HepG2 (cell line): ENCODE measurements around the gene CHRNB2. TPM values are rescaled to one million over a fixed set of nuclear protein-coding genes. Genes with fewer than 3 reads are reported as not detected.
A peak's percentile ranks its signal among the peaks of the same experiment; 100 is the strongest.

ENCODE experiments used
- DR1 ChIP-seq: sonication (generic); formaldehyde crosslinking; IDR thresholded peaks from 2 replicates; pipeline ENCODE4 v1.8.0; 2021; ENCODE audit warnings: mild to moderate bottlenecking, missing genetic modification reagents, inconsistent platforms
- HOMEZ ChIP-seq: IDR thresholded peaks from 2 replicates; pipeline ENCODE4 v1.6.1; 2016; ENCODE audit warnings: low read depth
- KAT2B ChIP-seq: fragments of 150-350 bp; IDR thresholded peaks from 2 replicates; pipeline ENCODE4 v1.6.1; 2014; ENCODE audit warnings: low read depth, low read length, borderline replicate concordance
- KAT7 ChIP-seq: IDR thresholded peaks from 2 replicates; pipeline ENCODE4 v1.6.1; 2018; ENCODE audit warnings: borderline replicate concordance, missing compliant biosample characterization
- KDM1A ChIP-seq: IDR thresholded peaks from 2 replicates; pipeline ENCODE4 v1.6.1; 2016; ENCODE audit warnings: missing compliant biosample characterization
- MLX ChIP-seq: IDR thresholded peaks from 2 replicates; pipeline ENCODE4 v1.6.1; 2016
- MTF1 ChIP-seq: sonication (generic); formaldehyde crosslinking; IDR thresholded peaks from 2 replicates; pipeline ENCODE4 v1.5.0; 2020; ENCODE audit warnings: missing genetic modification reagents
- NAIF1 ChIP-seq: sonication (generic); formaldehyde crosslinking; IDR thresholded peaks from 2 replicates; pipeline ENCODE4 v1.5.0; 2020; ENCODE audit warnings: mild to moderate bottlenecking, missing genetic modification reagents, borderline replicate concordance
- NR2F6 ChIP-seq, 2 experiments: IDR thresholded peaks; 2 replicates each; pipeline ENCODE4 v1.6.1; 2016; ENCODE audit warnings: antibody characterized with exemption in 1 of 2, mild to moderate bottlenecking in 1 of 2
- PCBP2 ChIP-seq: fragments of 200-400 bp; formaldehyde crosslinking; optimal IDR thresholded peaks from 2 replicates; pipeline ENCODE3; 2018; ENCODE audit warnings: low read length, low read depth; ENCODE audit not compliant: poor library complexity, severe bottlenecking
- PHF21A ChIP-seq: sonication (generic); formaldehyde crosslinking; IDR thresholded peaks from 2 replicates; pipeline ENCODE4 v1.5.0; 2020; ENCODE audit warnings: mild to moderate bottlenecking, missing genetic modification reagents
- SKIL ChIP-seq: sonication (generic); formaldehyde crosslinking; IDR thresholded peaks from 2 replicates; pipeline ENCODE4 v1.8.0; 2022; ENCODE audit warnings: missing genetic modification reagents, mild to moderate bottlenecking, moderate library complexity, borderline replicate concordance
- SP5 ChIP-seq: IDR thresholded peaks from 2 replicates; pipeline ENCODE4 v1.6.1; 2016; ENCODE audit warnings: low read depth, borderline replicate concordance
- XRCC5 ChIP-seq: fragments of 200-400 bp; formaldehyde crosslinking; optimal IDR thresholded peaks from 2 replicates; pipeline ENCODE3; 2017; ENCODE audit warnings: mild to moderate bottlenecking, low read length
- ZGPAT ChIP-seq: IDR thresholded peaks from 2 replicates; pipeline ENCODE4 v1.6.1; 2016; ENCODE audit warnings: mild to moderate bottlenecking
- ZNF317 ChIP-seq: sonication (generic); formaldehyde crosslinking; IDR thresholded peaks from 2 replicates; pipeline ENCODE4 v1.5.0; 2020; ENCODE audit warnings: mild to moderate bottlenecking, missing genetic modification reagents
- ZNF468 ChIP-seq: sonication (generic); formaldehyde crosslinking; IDR thresholded peaks from 2 replicates; pipeline ENCODE4 v1.8.0; 2022; ENCODE audit warnings: mild to moderate bottlenecking, moderate library complexity, missing genetic modification reagents
- ZNF740 ChIP-seq: sonication (generic); formaldehyde crosslinking; IDR thresholded peaks from 2 replicates; pipeline ENCODE4 v1.4.0; 2020; ENCODE audit warnings: missing genetic modification reagents
- ZNF800 ChIP-seq: sonication (generic); formaldehyde crosslinking; IDR thresholded peaks from 2 replicates; pipeline ENCODE4 v1.4.0; 2020; ENCODE audit warnings: missing genetic modification reagents
- polyA plus RNA-seq, 8 experiments: library from polyadenylated mRNA; depleted of rRNA in 3 of 8; stranded (reverse) in 7 of 8; unstranded in 1 of 8; fragments of >200 nt; fragmentation: Illumina TruSeq in 4 of 8; extraction: Trizol in 4 of 8; gene quantifications; 2 replicates each; pipeline versions ENCODE4 v1.2.1 to v1.2.3, GENCODE V29; 2011 to 2016; ENCODE audit warnings: low read depth in 4 of 8, missing spikeins in 1 of 8, mixed read lengths in 1 of 8; ENCODE audit not compliant: insufficient read depth in 1 of 8
- total RNA-seq, 5 experiments: library from RNA; depleted of rRNA; stranded (reverse); fragments of >200 nt; fragmentation: Illumina TruSeq; extraction: Trizol; gene quantifications; 2 replicates each; pipeline ENCODE4 v1.2.3, GENCODE V29; 2016; ENCODE audit warnings: low read depth in 1 of 5

The CHRNB2 gene
- total and polyA plus RNA-seq, 2 of the 13 experiments (the other 11 are each of a cell fraction or from before 2014, with no cell fraction given), result 0.03 to 0.07 TPM

- no peak for TF ChIP-seq SKIL (CRISPR knock-in tag)
- no peak for TF ChIP-seq KDM1A (CRISPR knock-in tag)
- TF ChIP-seq XRCC5, result peak; percentile 26
- no peak for TF ChIP-seq SP5 (CRISPR knock-in tag)
- TF ChIP-seq DR1, result no peak
- peak; percentile 6; the same call in 1 of the 2 replicates for TF ChIP-seq ZGPAT (CRISPR knock-in tag)
- no peak for TF ChIP-seq NR2F6 (IDR thresholded peaks at IDR 0.05)
- TF ChIP-seq NR2F6 (CRISPR knock-in tag; IDR thresholded peaks at IDR 0.05), result no peak
- TF ChIP-seq HOMEZ (CRISPR knock-in tag), result no peak
- no peak for TF ChIP-seq PCBP2
- no peak for TF ChIP-seq ZNF468
- TF ChIP-seq PHF21A (CRISPR knock-in tag), result peak; percentile 71
- no peak for TF ChIP-seq MLX
- 0 out of 2 replicates have a peak, but pooled peaks have one; percentile 3 for TF ChIP-seq ZNF317 (CRISPR knock-in tag)
- no peak for TF ChIP-seq MTF1
- TF ChIP-seq ZNF740, result no peak
- peak; percentile 22; the same call in 1 of the 2 replicates for TF ChIP-seq KAT7 (CRISPR knock-in tag)
- TF ChIP-seq ZNF800 (CRISPR knock-in tag), result no peak
- TF ChIP-seq KAT2B, result no peak
- no peak for TF ChIP-seq NAIF1
These were observed 40.2 kb downstream of the CHRNB2 start, which contains the start of gene ADAR (continued) for GRCh38 chr1:154607609-154608396.
